ENCODE results near the gene CMKLR1.

CMKLR1 gene

DNA sequence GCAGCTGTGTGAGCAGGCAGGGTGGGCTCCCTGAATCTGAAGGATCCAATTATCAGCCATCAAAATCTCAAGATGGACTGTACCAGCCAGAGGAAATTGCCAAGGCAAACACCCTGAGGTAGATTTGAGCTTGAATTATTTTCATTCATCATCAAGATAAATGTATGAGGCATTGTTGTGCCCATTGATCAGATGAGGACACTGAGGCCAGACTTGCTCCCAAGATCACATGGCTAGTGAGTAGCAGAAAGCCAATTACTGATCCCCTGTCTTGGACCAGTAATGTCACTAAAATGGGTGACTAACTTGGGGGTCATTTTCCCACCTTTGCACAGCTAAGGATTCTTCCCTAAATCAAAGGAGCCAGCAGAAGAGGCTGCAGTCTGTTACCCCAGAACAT is 20.9 kb upstream of the CMKLR1 start:
- Histone ChIP-seq H3K27me3 (ENCODE audit: insufficient read depth, poor library complexity, severe bottlenecking) (no peaks in the 10 kb centered on the region), H3K27ac (replicated peaks) (no peak overlapping the region), H3K4me3 (replicated peaks; ENCODE audit: insufficient read depth, low read length) (no peak overlapping the region)
- TF ChIP-seq, protein P1, sequence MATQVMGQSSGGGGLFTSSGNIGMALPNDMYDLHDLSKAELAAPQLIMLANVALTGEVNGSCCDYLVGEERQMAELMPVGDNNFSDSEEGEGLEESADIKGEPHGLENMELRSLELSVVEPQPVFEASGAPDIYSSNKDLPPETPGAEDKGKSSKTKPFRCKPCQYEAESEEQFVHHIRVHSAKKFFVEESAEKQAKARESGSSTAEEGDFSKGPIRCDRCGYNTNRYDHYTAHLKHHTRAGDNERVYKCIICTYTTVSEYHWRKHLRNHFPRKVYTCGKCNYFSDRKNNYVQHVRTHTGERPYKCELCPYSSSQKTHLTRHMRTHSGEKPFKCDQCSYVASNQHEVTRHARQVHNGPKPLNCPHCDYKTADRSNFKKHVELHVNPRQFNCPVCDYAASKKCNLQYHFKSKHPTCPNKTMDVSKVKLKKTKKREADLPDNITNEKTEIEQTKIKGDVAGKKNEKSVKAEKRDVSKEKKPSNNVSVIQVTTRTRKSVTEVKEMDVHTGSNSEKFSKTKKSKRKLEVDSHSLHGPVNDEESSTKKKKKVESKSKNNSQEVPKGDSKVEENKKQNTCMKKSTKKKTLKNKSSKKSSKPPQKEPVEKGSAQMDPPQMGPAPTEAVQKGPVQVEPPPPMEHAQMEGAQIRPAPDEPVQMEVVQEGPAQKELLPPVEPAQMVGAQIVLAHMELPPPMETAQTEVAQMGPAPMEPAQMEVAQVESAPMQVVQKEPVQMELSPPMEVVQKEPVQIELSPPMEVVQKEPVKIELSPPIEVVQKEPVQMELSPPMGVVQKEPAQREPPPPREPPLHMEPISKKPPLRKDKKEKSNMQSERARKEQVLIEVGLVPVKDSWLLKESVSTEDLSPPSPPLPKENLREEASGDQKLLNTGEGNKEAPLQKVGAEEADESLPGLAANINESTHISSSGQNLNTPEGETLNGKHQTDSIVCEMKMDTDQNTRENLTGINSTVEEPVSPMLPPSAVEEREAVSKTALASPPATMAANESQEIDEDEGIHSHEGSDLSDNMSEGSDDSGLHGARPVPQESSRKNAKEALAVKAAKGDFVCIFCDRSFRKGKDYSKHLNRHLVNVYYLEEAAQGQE (IDR thresholded peaks at IDR 0.05; ENCODE audit: insufficient replicate concordance, low read depth), result no peak
- TF ChIP-seq SPI1 (IDR thresholded peaks at IDR 0.05; ENCODE audit: borderline replicate concordance, low read depth), result no peak
- no peak for TF ChIP-seq GABPA (IDR thresholded peaks at IDR 0.05; ENCODE audit: low read depth)
- no peak for TF ChIP-seq POLR2AphosphoS5 (IDR thresholded peaks at IDR 0.05; ENCODE audit: low read depth)
- TF ChIP-seq, protein P2, sequence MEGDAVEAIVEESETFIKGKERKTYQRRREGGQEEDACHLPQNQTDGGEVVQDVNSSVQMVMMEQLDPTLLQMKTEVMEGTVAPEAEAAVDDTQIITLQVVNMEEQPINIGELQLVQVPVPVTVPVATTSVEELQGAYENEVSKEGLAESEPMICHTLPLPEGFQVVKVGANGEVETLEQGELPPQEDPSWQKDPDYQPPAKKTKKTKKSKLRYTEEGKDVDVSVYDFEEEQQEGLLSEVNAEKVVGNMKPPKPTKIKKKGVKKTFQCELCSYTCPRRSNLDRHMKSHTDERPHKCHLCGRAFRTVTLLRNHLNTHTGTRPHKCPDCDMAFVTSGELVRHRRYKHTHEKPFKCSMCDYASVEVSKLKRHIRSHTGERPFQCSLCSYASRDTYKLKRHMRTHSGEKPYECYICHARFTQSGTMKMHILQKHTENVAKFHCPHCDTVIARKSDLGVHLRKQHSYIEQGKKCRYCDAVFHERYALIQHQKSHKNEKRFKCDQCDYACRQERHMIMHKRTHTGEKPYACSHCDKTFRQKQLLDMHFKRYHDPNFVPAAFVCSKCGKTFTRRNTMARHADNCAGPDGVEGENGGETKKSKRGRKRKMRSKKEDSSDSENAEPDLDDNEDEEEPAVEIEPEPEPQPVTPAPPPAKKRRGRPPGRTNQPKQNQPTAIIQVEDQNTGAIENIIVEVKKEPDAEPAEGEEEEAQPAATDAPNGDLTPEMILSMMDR (IDR thresholded peaks at IDR 0.05; ENCODE audit: insufficient read depth, low read length), result no peak
- no peak for DNase-seq (ENCODE audit: low read depth in 1 of 2, low spot score in 1 of 2)

DNA sequence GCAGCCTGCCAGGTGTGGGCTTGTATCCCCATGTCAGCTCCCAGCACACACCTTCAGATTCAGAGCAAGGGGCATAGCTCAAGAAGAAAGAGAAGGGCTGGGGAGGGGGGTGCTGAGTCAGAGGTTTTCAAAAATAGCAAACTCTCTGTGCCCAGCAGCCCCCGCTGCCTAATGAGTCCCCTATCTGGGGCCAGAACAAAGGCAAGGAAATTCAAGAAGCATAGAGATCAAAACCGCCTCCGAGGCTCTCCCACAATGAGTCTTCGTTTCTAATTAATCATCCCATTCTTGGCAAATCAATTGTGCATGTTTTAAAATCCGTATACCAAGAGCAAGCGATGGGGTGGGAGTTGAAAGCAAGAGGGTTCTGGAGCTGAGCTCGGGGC is 19.5 kb upstream of the CMKLR1 start:
- no peak for DNase-seq (ENCODE audit: low read depth in 1 of 2, low spot score in 1 of 2)
- no peaks in the 10 kb centered on the region for H3K27me3 ChIP-seq (ENCODE audit: insufficient read depth, poor library complexity, severe bottlenecking)
- TF ChIP-seq POLR2AphosphoS5 (IDR thresholded peaks at IDR 0.05; ENCODE audit: low read depth) (no peak), GABPA (IDR thresholded peaks at IDR 0.05; ENCODE audit: low read depth) (no peak), SPI1 (IDR thresholded peaks at IDR 0.05; ENCODE audit: borderline replicate concordance, low read depth) (no peak)
- TF ChIP-seq, protein P2 (IDR thresholded peaks at IDR 0.05; ENCODE audit: insufficient read depth, low read length), result no peak
- TF ChIP-seq, protein P1 (IDR thresholded peaks at IDR 0.05; ENCODE audit: insufficient replicate concordance, low read depth), result no peak
- H3K27ac ChIP-seq (replicated peaks), result no peak overlapping the region
- no peak overlapping the region for H3K4me3 ChIP-seq (replicated peaks; ENCODE audit: insufficient read depth, low read length)

DNA sequence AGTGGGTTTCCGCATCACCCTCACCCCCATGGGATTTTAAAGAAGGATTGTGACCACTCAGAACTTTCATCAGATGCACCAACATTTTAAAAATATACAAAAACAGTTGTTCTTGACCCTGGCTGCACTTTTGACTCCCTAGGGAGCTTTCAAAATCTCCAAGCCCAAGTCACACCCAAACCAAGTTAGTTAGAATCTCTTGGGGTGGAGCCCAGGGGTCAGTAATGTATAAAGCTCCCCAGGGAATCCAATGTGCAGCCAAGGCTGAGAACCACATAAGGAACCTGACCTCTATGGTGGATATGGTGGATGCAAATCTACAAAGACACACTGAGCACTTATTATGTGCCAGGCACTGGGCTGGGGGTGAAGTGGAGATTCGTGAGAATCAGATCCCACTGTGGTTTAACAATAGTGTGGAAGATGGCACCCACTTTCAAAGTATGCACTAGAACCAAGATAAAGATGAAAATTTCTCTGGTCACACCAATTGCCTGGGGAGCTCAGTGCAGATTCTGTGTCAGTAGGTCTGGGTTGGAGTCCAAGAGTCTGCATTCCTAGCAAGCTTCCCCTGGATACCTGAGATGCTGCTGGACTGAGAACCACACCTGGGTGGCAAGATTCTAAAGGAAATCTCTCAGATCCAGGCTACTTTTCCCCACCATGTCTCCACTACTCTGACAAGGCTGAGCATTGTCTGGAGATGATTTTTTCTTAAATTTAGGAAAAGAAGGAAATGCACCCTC is 18.9 kb upstream of the CMKLR1 start:
- no peak for DNase-seq (ENCODE audit: low read depth in 1 of 2, low spot score in 1 of 2)
- no peak overlapping the region for H3K27ac ChIP-seq (replicated peaks)
- no peak for TF ChIP-seq POLR2AphosphoS5 (IDR thresholded peaks at IDR 0.05; ENCODE audit: low read depth)
- TF ChIP-seq, protein P2 (IDR thresholded peaks at IDR 0.05; ENCODE audit: insufficient read depth, low read length), result no peak
- no peak for TF ChIP-seq GABPA (IDR thresholded peaks at IDR 0.05; ENCODE audit: low read depth)
- TF ChIP-seq SPI1 (IDR thresholded peaks at IDR 0.05; ENCODE audit: borderline replicate concordance, low read depth), result no peak
- TF ChIP-seq, protein P1 (IDR thresholded peaks at IDR 0.05; ENCODE audit: insufficient replicate concordance, low read depth), result no peak

More for the DNA sequence above, 18.9 kb upstream of the CMKLR1 start:
- no peak overlapping the region for H3K4me3 ChIP-seq (replicated peaks; ENCODE audit: insufficient read depth, low read length)
- no peaks in the 10 kb centered on the region for H3K27me3 ChIP-seq (ENCODE audit: insufficient read depth, poor library complexity, severe bottlenecking)
